HEK293T (cell line): Measurements from ENCODE around the gene STX16.

ENCODE experiments used
- BHLHE40 ChIP-seq: fragments of 450-650 bp; IDR thresholded peaks from 2 replicates; pipeline ENCODE4 v1.6.1; 2016; ENCODE audit warnings: mild to moderate bottlenecking, moderate library complexity, borderline replicate concordance
- HDGF ChIP-seq: fragments of 450-650 bp; IDR thresholded peaks from 2 replicates; pipeline ENCODE4 v1.6.1; 2017; ENCODE audit warnings: antibody characterized with exemption, borderline replicate concordance
- NFRKB ChIP-seq: fragments of 450-650 bp; IDR thresholded peaks from 2 replicates; pipeline ENCODE4 v1.6.1; 2016; ENCODE audit warnings: mild to moderate bottlenecking, moderate library complexity
- SP1 ChIP-seq: fragments of 450-650 bp; IDR thresholded peaks from 2 replicates; pipeline ENCODE4 v1.6.1; 2017
- SUZ12 ChIP-seq: fragments of 450-650 bp; IDR thresholded peaks from 2 replicates; pipeline ENCODE4 v1.6.1; 2016; ENCODE audit warnings: mild to moderate bottlenecking

DNA sequence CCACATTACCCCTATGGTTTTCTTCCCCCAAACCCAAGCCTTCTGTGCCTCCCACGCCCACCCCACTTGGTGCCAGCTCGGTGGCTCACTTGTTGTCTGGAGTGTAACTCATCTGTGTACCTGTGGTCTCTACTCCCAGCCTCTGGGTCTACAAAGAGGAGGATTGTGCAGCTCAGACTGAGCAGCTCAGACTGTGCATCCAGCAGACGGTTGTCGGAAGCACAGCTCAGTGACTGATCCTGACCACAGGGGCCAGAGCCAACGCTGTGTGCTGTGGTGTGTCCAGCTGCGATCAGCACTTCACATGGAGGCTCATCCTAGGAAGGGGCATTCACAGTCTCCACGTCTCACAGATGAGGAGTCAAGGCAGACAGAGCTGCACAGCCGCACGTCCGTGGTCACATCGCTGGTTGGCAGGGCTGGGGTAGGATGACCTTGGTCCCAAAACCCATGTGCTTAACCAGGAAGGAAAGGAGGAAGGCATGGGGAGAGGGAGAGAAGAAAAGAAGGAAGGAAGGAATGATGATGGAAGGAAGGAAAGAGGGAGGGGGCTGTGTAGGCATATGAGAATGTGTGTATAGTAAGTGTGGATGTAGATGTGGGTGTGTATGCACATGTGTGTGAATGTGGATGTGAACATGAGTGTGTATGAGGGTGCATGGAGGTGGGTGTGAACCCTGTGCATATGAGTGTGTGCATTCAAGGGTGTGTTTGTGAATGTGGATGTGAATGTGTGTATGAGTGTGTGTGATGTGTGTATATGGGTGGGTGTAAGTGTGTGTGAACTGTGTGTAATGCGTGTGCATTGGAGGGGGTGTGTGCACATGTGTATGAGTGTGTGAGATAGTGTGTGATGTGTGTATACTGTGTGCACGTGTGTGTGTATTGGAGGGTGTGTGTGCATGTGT lies 28.2 kb upstream of the STX16 start:
- TF ChIP-seq NFRKB, result no peak
- no peak for TF ChIP-seq SUZ12
- no peak for TF ChIP-seq SP1
- no peak for TF ChIP-seq BHLHE40
- no peak for TF ChIP-seq HDGF
